Adipocyte (in vitro differentiated cells): ENCODE measurements around the gene MAGI1.

Experiments used
- DNase-seq: peaks from one replicate; pipeline ENCODE4 v3.0.0-alpha.2; 2015; ENCODE audit warnings: low read depth
- H3K27me3 ChIP-seq: replicated peaks from 2 replicates; pipeline ENCODE4 v1.7.0; 2013; ENCODE audit warnings: mild to moderate bottlenecking, low read length, moderate library complexity; ENCODE audit not compliant: control insufficient read depth, insufficient read depth
- H3K36me3 ChIP-seq: 2 replicates; pipeline ENCODE4 v1.7.0; 2013; ENCODE audit warnings: low read length, mild to moderate bottlenecking, moderate library complexity; ENCODE audit not compliant: control insufficient read depth, insufficient read depth, severe bottlenecking
- H3K4me1 ChIP-seq: 2 replicates; pipeline ENCODE4 v1.7.0; 2013; ENCODE audit warnings: mild to moderate bottlenecking, low read length, moderate library complexity; ENCODE audit not compliant: control insufficient read depth, insufficient read depth
- H3K4me3 ChIP-seq: 2 replicates; pipeline ENCODE4 v1.7.0; 2013; ENCODE audit warnings: mild to moderate bottlenecking, low read length, moderate library complexity
- H3K9ac ChIP-seq: 2 replicates; pipeline ENCODE4 v1.7.0; 2013; ENCODE audit warnings: mild to moderate bottlenecking, low read length, moderate library complexity
- H3K9me3 ChIP-seq: 2 replicates; pipeline ENCODE4 v1.7.0; 2013; ENCODE audit warnings: mild to moderate bottlenecking, low read length, moderate library complexity; ENCODE audit not compliant: control insufficient read depth

The MAGI1 gene

GRCh38 chr3:66038726-66039589 lies at the start of gene MAGI1:
MAGI1 (minus strand) TSS chr3:66038918; CDS start chr3:66038308, 610 bp downstream.
- Histone ChIP-seq H3K27me3 (no peaks in the 10 kb centered on the region), H3K9ac (peak within 1 kb of the TSS; percentile 91), H3K4me1 (peaks cover 44% of the 10 kb centered on the region), H3K36me3 (no peaks in the 10 kb centered on the region), H3K9me3 (no peaks in the 10 kb centered on the region), H3K4me3 (peak within 1 kb of the TSS; percentile 98)
- peak; percentile 97 for DNase-seq

- H3K4me1 ChIP-seq: no peaks in the 10 kb centered on the region
- no peaks in the 10 kb centered on the region for H3K36me3 ChIP-seq
- H3K27me3 ChIP-seq: no peaks in the 10 kb centered on the region
- H3K9ac ChIP-seq: no peak overlapping the region
- no peaks in the 10 kb centered on the region for H3K9me3 ChIP-seq
- no peak for DNase-seq
- H3K4me3 ChIP-seq: no peak overlapping the region
These were observed 45.1 kb upstream of the MAGI1 start for GRCh38 chr3:66083784-66084213.

- Histone ChIP-seq H3K9me3 (no peaks in the 10 kb centered on the region), H3K4me3 (no peak overlapping the region), H3K9ac (no peak overlapping the region), H3K27me3 (no peaks in the 10 kb centered on the region), H3K4me1 (no peaks in the 10 kb centered on the region), H3K36me3 (no peaks in the 10 kb centered on the region)
- DNase-seq: no peak
These were observed 44.5 kb upstream of the MAGI1 start for GRCh38 chr3:66083096-66083678.

- Histone ChIP-seq H3K9ac (no peak overlapping the region), H3K9me3 (no peaks in the 10 kb centered on the region), H3K4me1 (peaks cover 1% of the 10 kb centered on the region), H3K36me3 (no peaks in the 10 kb centered on the region), H3K27me3 (no peaks in the 10 kb centered on the region), H3K4me3 (no peak overlapping the region)
- DNase-seq: no peak
These were observed 44.0 kb upstream of the MAGI1 start for GRCh38 chr3:66082679-66083078.

GRCh38 chr3:66080167-66080566 lies 41.4 kb upstream of the MAGI1 start:
- Histone ChIP-seq H3K27me3 (no peaks in the 10 kb centered on the region), H3K4me1 (peaks cover 26% of the 10 kb centered on the region), H3K4me3 (no peak overlapping the region), H3K9me3 (no peaks in the 10 kb centered on the region), H3K9ac (no peak overlapping the region), H3K36me3 (no peaks in the 10 kb centered on the region)
- DNase-seq: no peak

GRCh38 chr3:66077973-66078372 lies 39.3 kb upstream of the MAGI1 start:
- Histone ChIP-seq H3K27me3 (no peaks in the 10 kb centered on the region), H3K36me3 (no peaks in the 10 kb centered on the region), H3K4me1 (peaks cover 26% of the 10 kb centered on the region), H3K4me3 (no peak overlapping the region), H3K9me3 (no peaks in the 10 kb centered on the region), H3K9ac (no peak overlapping the region)
- no peak for DNase-seq

GRCh38 chr3:66076861-66077470 lies 38.2 kb upstream of the MAGI1 start:
- H3K4me1 ChIP-seq: peaks cover 26% of the 10 kb centered on the region
- H3K9ac ChIP-seq: peak overlapping the region; percentile 37
- H3K36me3 ChIP-seq: no peaks in the 10 kb centered on the region
- H3K9me3 ChIP-seq: no peaks in the 10 kb centered on the region
- peak overlapping the region; percentile 22 for H3K4me3 ChIP-seq
- peak; percentile 89 for DNase-seq
- H3K27me3 ChIP-seq: no peaks in the 10 kb centered on the region

- no peaks in the 10 kb centered on the region for H3K27me3 ChIP-seq
- H3K9ac ChIP-seq: no peak overlapping the region
These were observed 36.6 kb upstream of the MAGI1 start for GRCh38 chr3:66075281-66075680.

GRCh38 chr3:66073464-66074141 lies 34.9 kb upstream of the MAGI1 start:
- no peak overlapping the region for H3K4me3 ChIP-seq
- H3K9ac ChIP-seq: no peak overlapping the region
- H3K9me3 ChIP-seq: no peaks in the 10 kb centered on the region
- DNase-seq: no peak
- peaks cover 26% of the 10 kb centered on the region for H3K4me1 ChIP-seq
- no peaks in the 10 kb centered on the region for H3K36me3 ChIP-seq
- H3K27me3 ChIP-seq: no peaks in the 10 kb centered on the region

More at GRCh38 chr3:66075281-66075680, 36.6 kb upstream of the MAGI1 start:
- peaks cover 26% of the 10 kb centered on the region for H3K4me1 ChIP-seq
- H3K36me3 ChIP-seq: no peaks in the 10 kb centered on the region
- DNase-seq: peak; percentile 59
- H3K4me3 ChIP-seq: no peak overlapping the region
- no peaks in the 10 kb centered on the region for H3K9me3 ChIP-seq

- no peaks in the 10 kb centered on the region for H3K36me3 ChIP-seq
- no peak for DNase-seq
- H3K4me1 ChIP-seq: no peaks in the 10 kb centered on the region
- H3K4me3 ChIP-seq: no peak overlapping the region
- no peaks in the 10 kb centered on the region for H3K9me3 ChIP-seq
- no peak overlapping the region for H3K9ac ChIP-seq
- H3K27me3 ChIP-seq: no peaks in the 10 kb centered on the region
These were observed 29.5 kb upstream of the MAGI1 start for GRCh38 chr3:66068255-66068654.
